VCaP (cell line): ENCODE measurements around the gene SLC9A9.
"Not testable (repeated sequence)": the region's sequence is repeated elsewhere in the genome, so short reads cannot be mapped to it uniquely, and the experiment has no call there.

Experiments used
- H3K27ac ChIP-seq: fragments of 450-650 bp; 2 replicates; pipeline ENCODE4 v1.5.1; 2017
- TF ChIP-seq, protein P1 (sequence below): fragments of 450-650 bp; conservative IDR thresholded peaks from 2 replicates; pipeline ENCODE4 v1.5.1; 2017; ENCODE audit warnings: mild to moderate bottlenecking, moderate library complexity

The SLC9A9 gene

DNA sequence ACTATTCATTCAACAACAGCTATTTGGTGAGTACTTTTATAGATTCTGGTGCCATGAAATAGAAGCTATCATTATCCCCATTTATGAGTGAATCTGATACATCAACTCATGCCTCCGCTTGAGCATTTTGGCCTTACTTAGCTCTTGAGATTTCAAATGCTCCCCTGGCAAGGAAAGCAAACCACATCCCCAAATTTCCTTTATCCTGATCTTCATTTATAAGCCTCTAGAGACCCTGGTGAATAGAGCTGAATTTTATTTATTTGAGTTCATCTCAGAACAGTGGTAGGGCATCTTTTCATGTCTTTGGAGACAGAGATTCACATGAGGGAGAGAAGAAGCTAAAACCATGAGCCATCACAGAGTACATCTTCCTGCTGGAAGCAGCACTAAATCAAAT, 317.2 kb downstream of the SLC9A9 start:
- TF ChIP-seq, protein P1, sequence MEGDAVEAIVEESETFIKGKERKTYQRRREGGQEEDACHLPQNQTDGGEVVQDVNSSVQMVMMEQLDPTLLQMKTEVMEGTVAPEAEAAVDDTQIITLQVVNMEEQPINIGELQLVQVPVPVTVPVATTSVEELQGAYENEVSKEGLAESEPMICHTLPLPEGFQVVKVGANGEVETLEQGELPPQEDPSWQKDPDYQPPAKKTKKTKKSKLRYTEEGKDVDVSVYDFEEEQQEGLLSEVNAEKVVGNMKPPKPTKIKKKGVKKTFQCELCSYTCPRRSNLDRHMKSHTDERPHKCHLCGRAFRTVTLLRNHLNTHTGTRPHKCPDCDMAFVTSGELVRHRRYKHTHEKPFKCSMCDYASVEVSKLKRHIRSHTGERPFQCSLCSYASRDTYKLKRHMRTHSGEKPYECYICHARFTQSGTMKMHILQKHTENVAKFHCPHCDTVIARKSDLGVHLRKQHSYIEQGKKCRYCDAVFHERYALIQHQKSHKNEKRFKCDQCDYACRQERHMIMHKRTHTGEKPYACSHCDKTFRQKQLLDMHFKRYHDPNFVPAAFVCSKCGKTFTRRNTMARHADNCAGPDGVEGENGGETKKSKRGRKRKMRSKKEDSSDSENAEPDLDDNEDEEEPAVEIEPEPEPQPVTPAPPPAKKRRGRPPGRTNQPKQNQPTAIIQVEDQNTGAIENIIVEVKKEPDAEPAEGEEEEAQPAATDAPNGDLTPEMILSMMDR: no peak
- no peak overlapping the region for H3K27ac ChIP-seq

DNA sequence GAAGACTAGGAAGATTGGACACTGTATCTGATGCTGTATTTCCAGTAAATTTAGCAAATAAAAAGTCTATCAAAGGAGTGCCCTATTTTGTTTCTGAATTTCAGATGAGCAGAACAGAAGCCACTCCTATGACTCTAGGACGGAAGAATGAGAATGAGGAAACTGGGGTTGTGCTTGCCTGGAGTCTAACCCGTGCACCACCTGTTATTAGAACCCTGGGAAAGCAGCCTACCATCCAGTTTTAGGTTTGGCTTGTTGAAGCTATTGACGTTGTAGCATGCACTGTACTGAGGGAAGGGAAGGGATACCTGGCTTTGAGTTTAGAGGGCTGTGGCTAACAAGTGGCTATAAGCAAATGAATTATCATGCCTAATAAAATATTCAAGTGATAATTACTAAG, 318.5 kb downstream of the SLC9A9 start:
- TF ChIP-seq, protein P1: no peak
- no peak overlapping the region for H3K27ac ChIP-seq

DNA sequence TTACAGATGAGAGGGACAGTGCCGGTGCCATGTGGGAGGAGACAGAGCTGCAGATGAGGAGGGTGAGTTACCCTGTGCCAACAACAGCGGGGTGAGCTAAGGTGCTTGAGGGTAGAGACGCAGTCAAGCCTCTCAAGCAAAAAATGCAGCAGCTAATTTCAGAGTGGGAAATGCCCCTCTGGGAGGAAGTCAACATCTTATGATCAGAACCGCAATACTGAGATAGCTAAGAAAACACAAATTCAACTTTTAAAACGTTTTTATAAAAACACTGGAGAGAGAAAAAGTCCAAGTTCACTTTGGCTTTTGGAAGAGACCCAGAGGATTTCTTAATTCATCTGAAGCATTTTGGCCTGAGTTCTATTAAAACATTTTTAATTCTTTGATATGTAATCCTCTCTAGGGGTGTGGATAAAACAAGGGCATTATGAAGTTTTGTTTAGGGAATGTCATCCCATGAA, 319.2 kb downstream of the SLC9A9 start:
- no peak overlapping the region for H3K27ac ChIP-seq
- TF ChIP-seq, protein P1: no peak

DNA sequence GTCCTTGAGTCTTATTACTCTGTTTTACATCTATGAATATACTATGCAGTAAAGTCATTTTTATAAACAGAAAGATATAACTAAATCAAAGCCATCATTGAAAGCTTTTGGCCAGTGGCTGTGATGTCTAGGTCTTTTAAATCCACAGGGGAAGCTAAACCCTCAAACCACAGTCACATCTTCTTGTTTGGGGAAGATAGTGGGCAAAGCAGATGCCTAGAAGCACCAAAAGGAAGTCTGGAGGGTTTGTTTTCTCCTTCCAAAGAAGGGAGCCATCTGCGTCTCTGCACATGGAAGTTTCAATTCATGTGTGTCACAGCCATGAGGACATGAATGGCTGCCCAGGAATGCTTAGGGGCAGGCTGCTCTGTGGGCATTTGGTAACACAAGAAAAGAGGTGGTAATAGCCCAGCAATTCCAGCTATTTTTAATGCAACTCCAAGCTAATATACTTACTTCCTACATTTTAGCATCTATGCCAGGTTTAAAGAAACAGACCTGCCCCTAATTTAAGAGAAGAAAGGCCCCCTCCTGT, 322.2 kb downstream of the SLC9A9 start:
- no peak overlapping the region for H3K27ac ChIP-seq

DNA sequence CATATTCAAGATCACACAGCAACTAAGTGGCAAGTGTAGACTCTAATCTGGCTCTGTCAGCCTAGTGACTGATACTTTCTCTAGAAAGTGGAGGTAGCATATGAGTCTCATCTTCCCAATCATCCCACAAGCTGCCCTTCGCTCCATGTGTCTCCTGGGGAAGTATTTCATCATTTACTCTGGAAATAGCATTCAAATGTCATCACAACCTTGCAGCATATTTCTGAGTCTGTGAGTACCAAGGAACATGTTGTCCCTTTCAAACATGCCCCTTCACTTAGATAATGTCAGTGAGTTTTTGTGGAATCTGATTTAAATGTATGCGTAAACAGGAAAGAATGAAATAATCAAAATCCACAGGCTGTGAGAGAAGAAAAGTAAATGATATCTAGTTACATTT, 322.9 kb downstream of the SLC9A9 start:
- TF ChIP-seq, protein P1: no peak

More for the DNA sequence above, 322.2 kb downstream of the SLC9A9 start:
- TF ChIP-seq, protein P1: no peak

DNA sequence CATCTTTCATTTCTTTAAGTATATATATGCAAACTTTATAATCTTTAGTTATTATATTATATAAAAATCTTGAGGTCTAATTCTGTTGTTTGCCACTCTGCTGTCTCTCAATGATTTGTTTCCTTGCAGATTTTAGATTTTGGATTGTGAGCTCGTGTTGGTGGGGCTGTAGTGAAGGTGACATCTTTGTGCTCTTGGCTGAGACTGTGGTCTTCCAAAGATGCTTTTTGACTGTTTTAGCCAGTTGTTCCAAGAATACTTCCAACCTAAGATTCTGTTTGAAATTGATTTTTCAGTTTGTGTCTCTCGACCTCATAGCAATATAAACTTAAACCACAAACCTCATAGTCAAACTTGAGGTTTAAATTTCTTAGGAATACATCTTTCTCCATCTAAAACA, 326.5 kb downstream of the SLC9A9 start:
- TF ChIP-seq, protein P1: no peak
- no peak overlapping the region for H3K27ac ChIP-seq

More for the DNA sequence above, 322.9 kb downstream of the SLC9A9 start:
- no peak overlapping the region for H3K27ac ChIP-seq

DNA sequence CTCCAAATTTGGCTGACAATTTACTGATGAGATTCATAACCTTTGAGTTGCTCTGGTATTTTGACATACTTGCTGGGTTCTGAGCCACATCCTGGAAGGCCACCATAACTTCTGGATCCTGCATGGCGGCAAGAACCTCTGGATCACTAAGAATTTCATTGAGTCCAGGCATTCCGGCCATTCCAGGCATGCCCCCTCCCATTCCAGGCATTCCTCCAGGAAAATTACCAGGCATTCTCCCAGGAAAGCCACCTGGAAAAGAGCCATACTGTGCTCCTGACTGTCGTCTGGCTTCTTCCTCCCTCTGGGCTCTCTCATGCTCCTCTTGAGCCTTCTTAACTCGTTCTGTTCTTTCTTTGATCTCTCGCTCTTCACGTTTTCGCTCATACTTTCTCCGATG, 331.1 kb downstream of the SLC9A9 start:
- H3K27ac ChIP-seq: not testable (repeated sequence)

DNA sequence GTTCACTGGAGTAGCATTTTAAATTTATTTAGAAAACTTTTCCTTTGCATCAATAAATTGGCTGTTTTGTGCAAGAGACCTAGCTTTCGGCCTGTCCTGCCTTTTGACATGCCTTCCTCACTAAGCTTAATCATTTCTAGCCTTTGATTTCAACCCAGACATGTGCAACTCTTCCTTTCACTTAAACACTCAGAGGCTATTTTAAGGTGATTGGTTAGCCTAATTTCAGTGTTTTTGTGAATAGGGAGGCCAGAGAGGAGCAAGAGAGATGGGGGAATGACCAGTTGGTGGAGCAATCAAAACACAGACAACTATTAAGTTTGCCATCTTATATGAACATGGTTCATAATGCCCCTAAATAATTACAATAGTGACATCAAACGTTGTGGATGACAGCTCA, 333.4 kb downstream of the SLC9A9 start:
- TF ChIP-seq, protein P1: no peak
- no peak overlapping the region for H3K27ac ChIP-seq
